ENCODE data around the gene ASTL. TPM values are rescaled to one million over a fixed set of nuclear protein-coding genes. Genes with fewer than 3 reads are reported as not detected.

The ASTL gene
- total RNA-seq, 1 experiment from 2014 or later: 0.23 TPM

GRCh38 chr2:96091711-96092572, 46.4 kb downstream of the ASTL start:
- intact Hi-C loops (cut with micrococcal nuclease; ENCODE audit: unreplicated experiment): no loop called here
- TF ChIP-seq, protein P1, sequence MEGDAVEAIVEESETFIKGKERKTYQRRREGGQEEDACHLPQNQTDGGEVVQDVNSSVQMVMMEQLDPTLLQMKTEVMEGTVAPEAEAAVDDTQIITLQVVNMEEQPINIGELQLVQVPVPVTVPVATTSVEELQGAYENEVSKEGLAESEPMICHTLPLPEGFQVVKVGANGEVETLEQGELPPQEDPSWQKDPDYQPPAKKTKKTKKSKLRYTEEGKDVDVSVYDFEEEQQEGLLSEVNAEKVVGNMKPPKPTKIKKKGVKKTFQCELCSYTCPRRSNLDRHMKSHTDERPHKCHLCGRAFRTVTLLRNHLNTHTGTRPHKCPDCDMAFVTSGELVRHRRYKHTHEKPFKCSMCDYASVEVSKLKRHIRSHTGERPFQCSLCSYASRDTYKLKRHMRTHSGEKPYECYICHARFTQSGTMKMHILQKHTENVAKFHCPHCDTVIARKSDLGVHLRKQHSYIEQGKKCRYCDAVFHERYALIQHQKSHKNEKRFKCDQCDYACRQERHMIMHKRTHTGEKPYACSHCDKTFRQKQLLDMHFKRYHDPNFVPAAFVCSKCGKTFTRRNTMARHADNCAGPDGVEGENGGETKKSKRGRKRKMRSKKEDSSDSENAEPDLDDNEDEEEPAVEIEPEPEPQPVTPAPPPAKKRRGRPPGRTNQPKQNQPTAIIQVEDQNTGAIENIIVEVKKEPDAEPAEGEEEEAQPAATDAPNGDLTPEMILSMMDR (IDR thresholded peaks at IDR 0.05; ENCODE audit: insufficient read depth in 1 of 2, low read depth in 1 of 2, low read length in 1 of 2, severe bottlenecking in 1 of 2, unreplicated experiment in 1 of 2): no peak
- peak in 1 of 2 experiments; percentile 47 for DNase-seq
- POLR2A ChIA-PET: no interaction called here
- no TSS peak for BruUV-seq (replicated peaks)
- Histone ChIP-seq H3K9me3 (no peaks in the 10 kb centered on the region; the same call in 1 of the 2 replicates), H3K36me3 (ENCODE audit: control insufficient read depth, insufficient read depth, low read length) (no peaks in the 10 kb centered on the region), H3K27me3 (replicated peaks; ENCODE audit: control insufficient read depth, insufficient read depth, low read length) (no peaks in the 10 kb centered on the region), H3K4me3 (ENCODE audit: low read depth, low read length) (no peak overlapping the region), H3K4me1 (no peaks in the 10 kb centered on the region)
- H3K4me3 Mint-ChIP-seq (ENCODE audit: unreplicated experiment): no peak overlapping the region
- no peaks in the 10 kb centered on the region for H3K4me1 Mint-ChIP-seq (ENCODE audit: low read depth, unreplicated experiment)
- no peaks in the 10 kb centered on the region for H3K27me3 Mint-ChIP-seq (ENCODE audit: insufficient read depth, unreplicated experiment)
- H3K27ac Mint-ChIP-seq (ENCODE audit: unreplicated experiment): no peak overlapping the region
- CTCF ChIA-PET: no interaction called here
- H3K36me3 Mint-ChIP-seq (ENCODE audit: insufficient read depth, unreplicated experiment): no peaks in the 10 kb centered on the region
- no peaks in the 10 kb centered on the region for H3K9me3 Mint-ChIP-seq (ENCODE audit: unreplicated experiment)

DNA sequence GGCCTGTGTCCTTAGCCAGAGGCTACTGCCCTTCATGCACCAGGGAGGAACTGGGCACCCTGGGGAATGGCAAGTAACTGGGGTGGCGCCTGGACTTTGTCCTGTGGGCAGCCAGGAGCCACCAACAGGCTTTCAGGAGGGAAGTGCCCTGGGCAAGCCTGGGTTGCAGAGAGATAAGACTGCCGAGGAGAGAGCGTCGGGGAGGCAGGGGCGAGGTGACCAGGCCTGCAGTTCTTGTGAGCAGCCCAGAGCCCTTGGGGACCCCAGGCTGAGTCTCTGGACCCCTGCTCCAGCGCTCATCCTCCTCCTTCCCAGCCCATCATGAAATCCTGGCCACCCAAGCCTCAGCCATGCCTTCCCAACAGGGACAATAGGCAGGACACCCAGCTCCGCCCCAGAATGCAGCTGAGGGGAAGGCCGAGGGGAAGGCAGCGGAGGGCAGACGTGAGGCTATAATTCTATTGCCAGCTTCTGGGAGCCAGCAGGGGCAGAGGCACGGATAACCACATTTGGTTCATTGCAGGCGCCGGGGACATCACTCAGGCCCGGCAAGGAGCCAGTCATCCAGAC, 47.1 kb downstream of the ASTL start:
- Histone ChIP-seq H3K9me3 (no peaks in the 10 kb centered on the region; the same call in none of the 2 replicates), H3K36me3 (ENCODE audit: control insufficient read depth, insufficient read depth, low read length) (no peaks in the 10 kb centered on the region), H3K27me3 (replicated peaks; ENCODE audit: control insufficient read depth, insufficient read depth, low read length) (no peaks in the 10 kb centered on the region), H3K4me3 (ENCODE audit: low read depth, low read length) (no peak overlapping the region), H3K4me1 (no peaks in the 10 kb centered on the region)
- POLR2A ChIA-PET: no interaction called here
- TF ChIP-seq, protein P1 (IDR thresholded peaks at IDR 0.05; ENCODE audit: insufficient read depth in 1 of 2, low read depth in 1 of 2, low read length in 1 of 2, severe bottlenecking in 1 of 2, unreplicated experiment in 1 of 2): no peak
- CTCF ChIA-PET: interaction anchor here (1.1 kb wide), 1 partner anchor 69 kb away, joined by 3 read pairs; no protein-coding TSS in a partner anchor
- Mint-ChIP-seq H3K4me1 (ENCODE audit: low read depth, unreplicated experiment) (no peaks in the 10 kb centered on the region), H3K9me3 (ENCODE audit: unreplicated experiment) (no peaks in the 10 kb centered on the region), H3K4me3 (ENCODE audit: unreplicated experiment) (no peak overlapping the region), H3K36me3 (ENCODE audit: insufficient read depth, unreplicated experiment) (no peaks in the 10 kb centered on the region), H3K27me3 (ENCODE audit: insufficient read depth, unreplicated experiment) (no peaks in the 10 kb centered on the region), H3K27ac (ENCODE audit: unreplicated experiment) (no peak overlapping the region)
- intact Hi-C loops (cut with micrococcal nuclease; ENCODE audit: unreplicated experiment): no loop called here
- DNase-seq: peak in 1 of 2 experiments; percentile 34
- BruUV-seq (replicated peaks): no TSS peak

DNA sequence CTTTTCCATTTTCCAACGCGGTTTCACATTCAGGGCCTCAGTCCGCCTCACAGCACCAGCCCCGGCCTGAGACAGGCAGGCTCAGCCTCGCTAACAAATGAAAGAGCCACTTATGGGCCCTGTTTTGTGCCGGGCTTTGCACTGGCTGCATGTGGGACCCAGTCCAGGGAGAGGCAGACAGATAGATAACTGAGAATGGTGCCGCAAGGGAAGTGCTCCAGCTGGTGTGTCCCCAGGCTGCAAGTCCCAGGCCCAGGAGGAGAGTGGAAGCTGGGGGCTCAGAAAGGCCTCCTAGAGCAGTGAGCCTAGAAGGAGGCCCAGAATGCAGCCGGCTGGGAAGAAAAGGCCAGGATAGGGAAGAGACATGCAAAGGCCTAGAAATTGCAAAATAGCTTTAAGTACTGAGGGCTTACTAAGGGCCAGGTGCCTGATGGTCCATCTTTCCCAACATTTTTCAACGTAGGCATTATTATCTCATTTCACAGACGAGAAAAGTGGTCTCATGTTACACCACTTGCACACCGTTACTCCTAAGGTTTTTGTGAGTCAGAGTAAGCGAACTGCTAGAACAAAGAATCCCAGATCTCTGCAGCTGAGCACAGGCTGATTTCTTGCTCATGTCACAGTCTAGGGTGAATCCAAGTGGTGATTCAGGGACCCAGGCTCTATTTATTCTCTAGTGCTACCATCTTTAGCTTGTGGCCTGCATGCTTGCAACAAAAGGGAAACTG, 47.9 kb downstream of the ASTL start:
- Mint-ChIP-seq H3K4me3 (ENCODE audit: unreplicated experiment) (no peak overlapping the region), H3K27me3 (ENCODE audit: insufficient read depth, unreplicated experiment) (no peaks in the 10 kb centered on the region), H3K4me1 (ENCODE audit: low read depth, unreplicated experiment) (no peaks in the 10 kb centered on the region), H3K36me3 (ENCODE audit: insufficient read depth, unreplicated experiment) (no peaks in the 10 kb centered on the region), H3K9me3 (ENCODE audit: unreplicated experiment) (no peaks in the 10 kb centered on the region), H3K27ac (ENCODE audit: unreplicated experiment) (no peak overlapping the region)
- Histone ChIP-seq H3K4me3 (ENCODE audit: low read depth, low read length) (no peak overlapping the region), H3K36me3 (ENCODE audit: control insufficient read depth, insufficient read depth, low read length) (no peaks in the 10 kb centered on the region), H3K9me3 (no peaks in the 10 kb centered on the region; the same call in none of the 2 replicates), H3K27me3 (replicated peaks; ENCODE audit: control insufficient read depth, insufficient read depth, low read length) (no peaks in the 10 kb centered on the region), H3K4me1 (no peaks in the 10 kb centered on the region)
- no peak for DNase-seq
- POLR2A ChIA-PET: no interaction called here
- TF ChIP-seq, protein P1 (IDR thresholded peaks at IDR 0.05; ENCODE audit: insufficient read depth in 1 of 2, low read depth in 1 of 2, low read length in 1 of 2, severe bottlenecking in 1 of 2, unreplicated experiment in 1 of 2): no peak
- CTCF ChIA-PET: interaction anchor here (1.1 kb wide), 1 partner anchor 68 kb away, joined by 3 read pairs; no protein-coding TSS in a partner anchor
- intact Hi-C loops (cut with micrococcal nuclease; ENCODE audit: unreplicated experiment): no loop called here
- no TSS peak for BruUV-seq (replicated peaks)
